GM21423 (cell line): Measurements from ENCODE around the gene COL5A3.
"Not testable (repeated sequence)": the region's sequence is repeated elsewhere in the genome, so short reads cannot be mapped to it uniquely, and the experiment has no call there.

ENCODE experiments used
- ATAC-seq: cut with Tn5 transposase; IDR thresholded peaks from one replicate; pipeline ENCODE4 v1.9.1; 2021; ENCODE audit warnings: mild to moderate bottlenecking, moderate library complexity; ENCODE audit not compliant: unreplicated experiment

COL5A3 gene

DNA sequence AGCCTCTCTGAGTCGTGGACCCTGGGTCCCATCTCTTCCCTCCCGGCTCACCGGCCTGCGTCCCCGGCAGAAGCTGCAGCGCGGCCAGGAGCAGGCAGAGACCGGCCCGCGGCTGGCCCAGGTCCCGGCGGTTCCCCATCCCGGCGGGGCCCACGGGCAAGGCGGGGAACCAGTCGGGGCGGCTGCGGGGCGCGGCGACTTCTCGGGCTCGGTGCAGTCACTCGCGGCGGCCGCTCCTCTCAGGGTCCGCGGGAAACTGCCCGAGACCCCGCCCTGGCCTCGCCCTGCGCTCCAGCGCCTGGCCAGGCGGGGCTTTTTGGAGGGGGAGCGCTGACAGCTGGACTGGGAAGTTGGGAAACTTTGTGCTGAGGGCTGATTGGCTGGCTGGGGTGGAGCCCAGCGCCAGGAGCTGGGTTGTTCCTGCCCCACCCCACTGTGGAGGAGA is at the start of gene COL5A3:
Gene COL5A3 (minus strand): TSS at position 258 of the 445 bp plus-strand sequence. CDS start 119 bp downstream, at position 139.
- no peak for ATAC-seq

DNA sequence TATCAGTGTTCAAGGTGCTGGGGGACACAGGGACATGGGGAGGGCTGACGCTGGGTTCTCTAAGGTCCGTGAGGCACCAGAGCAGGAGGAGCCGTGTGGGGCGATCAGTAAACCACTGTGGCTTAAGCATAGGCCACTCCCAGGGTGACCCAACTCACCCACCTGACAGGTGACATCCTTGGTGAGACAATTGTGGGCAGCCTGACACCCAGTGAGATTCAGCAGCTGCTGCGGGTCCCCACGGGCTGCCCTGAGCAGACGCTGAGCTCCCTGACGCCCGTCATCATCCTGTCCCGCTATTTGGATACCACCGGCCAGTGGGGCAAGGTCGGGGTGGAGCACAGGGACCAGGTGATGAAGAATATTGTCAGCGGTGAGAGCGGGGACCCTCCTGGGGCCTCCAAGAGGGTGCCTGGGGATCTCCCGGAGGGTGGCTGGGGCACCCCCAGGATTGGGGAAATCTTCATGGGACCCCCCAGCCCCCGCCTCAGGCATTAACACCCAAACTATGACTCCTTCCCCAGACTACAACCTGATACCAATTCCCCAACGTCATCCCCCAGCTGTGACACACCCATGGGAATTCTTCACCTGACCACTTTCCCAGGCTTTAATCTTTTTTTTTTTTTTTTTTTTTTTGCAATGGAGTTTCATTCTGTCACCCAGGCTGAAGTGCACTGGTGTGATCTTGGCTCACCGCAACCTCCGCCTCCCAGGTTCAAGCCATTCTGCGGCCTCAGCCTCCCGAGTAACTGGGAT is 42.5 kb upstream of the COL5A3 start:
- ATAC-seq: no peak

DNA sequence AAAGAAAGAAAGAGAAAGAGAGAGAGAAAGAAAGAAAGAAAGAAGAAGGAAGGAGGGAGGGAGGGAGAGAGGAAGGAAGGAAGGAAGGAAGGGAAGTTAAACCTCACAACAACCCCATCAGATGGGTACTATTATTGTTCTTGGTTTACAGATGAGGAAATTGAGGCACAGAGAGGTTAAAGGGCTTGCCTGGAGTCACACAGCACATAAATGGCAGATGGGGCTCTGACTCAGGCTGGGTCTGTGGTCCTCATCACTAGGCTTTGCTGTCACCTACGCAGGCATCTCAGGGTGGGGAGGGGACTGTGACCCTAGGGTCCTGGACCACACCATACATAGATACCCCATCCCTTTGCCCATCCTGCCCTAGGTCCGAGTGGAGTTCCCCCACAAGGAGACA is 39.3 kb upstream of the COL5A3 start:
- ATAC-seq: no peak

DNA sequence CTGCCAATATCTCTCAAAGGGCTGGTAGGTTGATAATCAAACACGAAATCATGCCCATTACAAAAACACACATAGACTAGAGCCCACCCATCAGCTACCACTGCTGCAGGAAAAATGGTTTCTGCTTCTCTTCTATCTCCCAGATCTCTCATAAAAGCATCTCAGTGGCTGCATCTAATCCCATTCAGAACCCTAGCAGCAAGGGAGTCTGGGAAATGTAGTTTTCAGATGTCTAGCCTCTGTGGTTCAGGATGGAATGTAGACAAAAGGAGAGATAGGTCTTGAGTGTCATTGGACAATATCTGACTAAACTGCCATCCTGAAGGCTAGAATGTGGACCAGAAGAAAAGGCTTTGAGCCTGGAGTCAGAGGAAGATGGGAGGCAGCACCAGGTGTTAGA is 35.1 kb upstream of the COL5A3 start:
- no peak for ATAC-seq

DNA sequence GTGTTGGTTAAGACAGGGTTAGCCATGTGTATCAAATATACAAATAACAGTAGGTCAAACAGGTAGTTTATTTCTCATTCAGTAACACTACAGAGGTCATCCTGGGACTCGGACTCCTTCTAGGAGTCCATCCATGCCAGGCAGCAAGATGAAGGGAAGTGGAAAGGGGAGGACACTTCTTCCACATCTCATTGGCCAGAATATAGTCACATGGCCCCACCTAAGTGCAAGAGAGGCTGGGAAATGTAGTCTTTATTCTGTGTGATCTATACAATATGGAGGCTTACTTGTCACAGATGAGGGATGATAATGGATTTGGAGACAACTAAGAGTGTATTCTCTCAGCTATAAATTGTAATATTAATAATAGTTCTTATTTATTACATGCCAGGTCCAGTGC is 34.1 kb upstream of the COL5A3 start:
- no peak for ATAC-seq

DNA sequence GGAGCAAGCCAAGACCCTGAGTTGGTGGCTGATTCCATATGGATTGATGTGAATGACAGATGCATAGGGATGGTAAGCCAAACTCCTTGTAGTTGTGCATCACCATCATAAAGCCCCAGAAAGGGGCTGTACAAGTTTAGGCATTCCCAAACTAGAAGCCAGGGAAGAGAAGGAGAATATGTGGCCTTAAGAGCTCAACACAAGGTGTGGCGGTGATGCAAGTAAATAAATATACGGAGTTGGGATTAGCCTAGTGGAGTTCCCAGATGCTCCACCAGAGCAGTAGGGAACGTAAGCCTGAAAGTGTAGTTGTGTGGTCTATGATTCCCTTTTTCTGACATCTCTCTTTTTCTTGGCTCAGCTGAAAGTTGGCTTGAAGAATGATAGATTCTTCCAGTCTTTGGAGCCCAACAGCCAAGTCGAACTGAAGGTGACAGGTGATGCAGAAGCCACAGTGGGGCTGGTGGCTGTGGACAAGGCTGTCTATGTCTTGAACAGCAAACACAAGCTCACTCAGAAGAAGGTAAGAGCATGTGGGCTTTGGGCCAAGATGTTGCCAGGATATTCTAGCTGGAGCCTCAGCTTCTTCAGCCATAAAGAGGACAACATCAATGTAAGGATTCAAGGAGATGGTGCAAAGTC is 33.1 kb upstream of the COL5A3 start:
- no peak for ATAC-seq

DNA sequence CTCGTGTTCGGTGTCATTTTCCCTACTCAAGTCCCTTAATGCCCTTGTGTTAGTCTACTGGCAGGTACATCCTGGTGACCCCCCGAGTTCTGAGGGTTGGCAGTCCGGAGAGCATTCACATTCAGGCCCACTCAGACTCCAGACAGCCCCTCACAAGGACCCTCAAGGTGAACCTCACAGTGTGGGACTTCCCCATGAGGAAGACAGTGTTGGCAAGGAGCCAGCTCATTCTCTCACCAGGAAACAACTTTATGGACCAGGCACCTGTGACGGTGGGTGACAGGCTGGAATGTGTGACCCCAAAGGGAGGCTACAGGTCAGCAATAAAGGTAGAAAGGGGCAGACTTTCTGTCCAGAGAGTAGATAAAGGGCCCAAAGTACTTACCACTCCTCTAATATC is 27.5 kb upstream of the COL5A3 start:
- ATAC-seq: no peak

DNA sequence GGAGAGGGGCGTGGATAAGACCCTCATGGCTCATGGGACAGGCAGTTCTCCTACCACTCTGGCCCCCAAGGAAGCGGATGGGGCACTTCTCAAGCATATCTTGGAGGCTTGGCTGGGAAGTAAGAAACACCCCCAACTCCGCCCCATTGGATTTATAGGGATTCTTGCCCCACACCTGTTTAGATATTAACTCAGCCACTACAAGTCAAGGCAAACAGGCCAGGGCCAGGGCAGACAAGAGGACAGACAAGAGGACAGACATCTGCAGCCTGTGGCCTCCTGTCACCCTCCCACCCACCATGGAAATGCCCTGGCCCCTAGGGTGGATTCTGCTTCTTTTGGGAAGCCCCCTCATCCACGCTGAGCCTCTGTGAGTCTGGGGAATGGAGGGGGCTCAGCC is 27.1 kb upstream of the COL5A3 start:
- no peak for ATAC-seq

DNA sequence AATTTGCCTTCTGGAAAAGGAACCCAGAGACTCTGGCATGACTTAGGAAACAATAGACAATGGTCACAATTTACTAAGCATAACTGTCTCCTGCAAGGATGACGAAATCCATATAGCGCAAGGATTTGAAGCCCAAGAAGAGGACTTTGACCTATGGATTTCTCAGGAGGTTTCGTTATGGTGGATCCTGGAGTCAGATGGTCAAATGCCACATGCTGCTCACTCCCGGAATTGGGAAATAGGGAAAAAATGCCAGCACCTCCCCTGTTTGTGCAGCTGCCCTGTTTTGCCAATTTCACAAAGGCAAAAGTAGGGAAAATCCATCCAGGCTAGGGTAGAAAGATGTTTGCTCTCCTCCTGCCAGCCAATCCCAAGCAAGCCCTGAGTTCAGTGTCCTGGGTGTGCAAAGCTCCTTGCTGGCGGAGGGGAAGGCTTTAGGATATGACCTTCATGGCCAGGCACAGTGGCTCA is 26.3 kb upstream of the COL5A3 start:
- ATAC-seq: no peak

DNA sequence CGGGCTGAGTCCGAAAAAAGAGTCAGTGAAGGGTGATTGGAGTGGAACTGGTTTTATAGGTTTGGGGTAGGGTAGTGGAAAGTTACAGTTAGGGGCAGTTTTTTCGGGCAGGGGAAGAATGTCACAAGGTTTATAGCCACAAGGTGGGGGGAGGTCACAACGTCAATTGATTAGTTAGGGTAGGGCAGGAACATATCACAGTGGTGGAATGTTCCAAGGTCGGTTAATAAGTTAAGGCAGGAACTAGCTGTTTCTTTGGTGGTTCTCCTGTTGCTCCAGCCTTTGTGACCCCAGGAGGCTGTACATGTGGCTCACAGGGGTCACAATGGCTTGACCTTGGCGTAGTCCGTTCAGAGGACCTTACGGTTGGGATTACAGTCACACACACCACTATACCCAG is 23.3 kb upstream of the COL5A3 start:
- no peak for ATAC-seq

DNA sequence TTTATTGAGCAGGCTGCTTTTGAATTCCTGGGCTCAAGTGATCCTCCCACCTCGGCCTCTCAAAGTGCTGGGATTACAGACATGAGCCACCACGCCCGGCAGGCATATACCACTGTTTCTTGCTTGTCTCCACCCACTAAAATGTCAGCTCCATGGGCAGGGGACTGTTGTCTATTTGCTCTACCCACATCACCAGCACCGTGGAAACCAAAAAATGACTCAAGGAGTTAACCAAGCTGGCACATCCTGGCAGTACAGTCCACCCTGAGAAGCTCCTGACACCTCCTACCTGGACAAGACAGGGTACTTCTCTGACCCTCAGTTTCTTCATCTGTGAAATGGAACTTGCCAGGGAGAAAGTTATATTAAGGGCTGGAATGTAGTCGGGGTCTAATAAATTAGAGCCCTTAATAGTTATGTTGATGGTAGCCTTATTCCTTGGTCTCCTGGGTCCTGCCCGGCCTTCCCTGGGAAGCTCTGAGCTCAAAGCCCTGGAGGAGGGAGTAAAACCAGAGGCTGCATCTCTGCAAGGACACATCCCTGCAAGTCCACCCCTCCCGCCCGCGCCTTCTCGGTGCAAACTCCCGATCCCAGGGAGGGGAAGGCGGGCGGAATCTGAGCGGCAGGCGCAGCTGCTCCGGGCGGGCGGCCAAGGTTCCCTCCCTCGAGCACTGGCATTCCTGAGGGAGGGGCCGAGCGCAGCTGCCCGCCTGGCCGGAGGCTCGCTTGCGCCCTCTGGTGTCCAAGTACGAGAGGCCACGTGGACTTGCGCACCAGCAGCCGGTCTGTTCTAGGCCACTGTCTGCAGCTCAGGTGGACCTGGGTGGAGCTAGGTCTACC is 17.1 kb upstream of the COL5A3 start:
- peak; percentile 55 for ATAC-seq

DNA sequence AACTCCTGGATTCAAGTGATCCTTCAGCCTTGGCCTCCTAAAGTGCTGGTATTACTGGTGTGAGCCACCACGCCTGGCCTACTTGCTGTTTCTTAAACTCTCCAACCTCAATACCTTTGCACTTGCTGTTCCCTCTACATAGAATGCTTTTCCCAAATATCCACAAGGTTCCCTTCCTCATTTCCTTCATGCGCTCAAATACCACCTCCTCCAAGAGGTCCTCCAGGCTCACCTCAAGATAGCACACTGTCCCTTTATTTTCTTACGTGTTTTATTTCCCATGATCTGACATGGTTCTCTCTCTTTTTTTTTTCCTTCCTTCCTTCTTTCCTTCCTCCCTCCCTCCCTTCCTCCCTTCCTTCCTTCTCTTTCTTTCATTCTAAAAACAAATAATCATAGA is 16.4 kb upstream of the COL5A3 start:
- no peak for ATAC-seq

DNA sequence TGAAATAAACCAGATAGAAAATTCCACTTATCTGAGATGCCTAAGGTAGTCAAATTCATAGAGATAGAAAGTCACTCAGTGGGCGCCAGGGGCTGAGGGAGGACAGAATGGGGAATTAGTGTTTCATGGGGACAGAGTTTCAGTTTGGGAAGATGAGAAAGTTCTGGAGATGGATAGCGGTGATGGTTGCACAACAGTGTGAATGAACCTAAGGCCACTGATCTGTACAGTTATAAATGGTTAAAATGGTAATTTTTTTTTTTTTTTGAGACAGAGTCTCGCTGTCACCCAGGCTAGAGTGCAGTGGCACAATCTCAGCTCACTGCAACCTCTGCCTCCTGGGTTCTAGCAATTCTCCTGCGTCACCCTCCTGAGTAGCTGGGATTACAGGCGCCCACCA is 12.8 kb upstream of the COL5A3 start:
- not testable (repeated sequence) for ATAC-seq

DNA sequence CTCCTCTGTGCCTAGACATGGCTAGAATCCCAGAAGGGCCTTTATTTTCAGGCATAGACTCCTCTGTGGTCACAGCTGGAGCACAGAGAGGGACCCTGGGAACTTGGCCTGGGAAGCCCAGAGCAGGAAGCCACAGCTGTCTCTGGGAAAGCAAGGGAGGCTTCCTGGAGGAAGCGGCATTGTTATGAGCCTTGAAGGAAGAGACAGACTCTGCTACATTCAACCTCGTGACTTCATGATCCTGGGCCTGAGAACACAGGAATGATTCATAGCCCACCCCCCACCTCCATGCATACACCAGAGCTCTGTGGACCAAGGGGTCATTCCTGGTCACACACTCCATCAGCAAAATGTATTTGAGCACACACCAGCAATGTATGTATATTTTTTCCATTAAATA is 11.6 kb upstream of the COL5A3 start:
- no peak for ATAC-seq

DNA sequence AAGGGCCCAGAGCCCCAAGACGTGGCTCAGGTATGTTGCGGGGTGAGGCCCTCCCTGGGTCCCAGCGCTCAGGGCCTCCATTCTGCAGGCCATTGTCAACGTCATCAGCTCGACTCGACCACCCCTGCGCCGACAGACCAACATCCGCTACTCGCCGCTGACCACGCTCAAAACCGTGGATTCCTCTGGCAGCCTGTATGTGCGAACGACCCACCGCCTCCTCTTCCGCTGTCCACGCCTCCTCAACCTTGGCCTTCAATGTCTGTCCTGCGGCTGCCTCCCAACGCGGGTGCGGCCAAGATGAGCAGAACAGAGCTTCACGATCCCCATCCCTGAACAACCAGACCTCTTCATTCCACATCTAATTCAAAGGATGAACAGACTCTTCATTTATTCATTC is 11.1 kb upstream of the COL5A3 start:
- no peak for ATAC-seq

DNA sequence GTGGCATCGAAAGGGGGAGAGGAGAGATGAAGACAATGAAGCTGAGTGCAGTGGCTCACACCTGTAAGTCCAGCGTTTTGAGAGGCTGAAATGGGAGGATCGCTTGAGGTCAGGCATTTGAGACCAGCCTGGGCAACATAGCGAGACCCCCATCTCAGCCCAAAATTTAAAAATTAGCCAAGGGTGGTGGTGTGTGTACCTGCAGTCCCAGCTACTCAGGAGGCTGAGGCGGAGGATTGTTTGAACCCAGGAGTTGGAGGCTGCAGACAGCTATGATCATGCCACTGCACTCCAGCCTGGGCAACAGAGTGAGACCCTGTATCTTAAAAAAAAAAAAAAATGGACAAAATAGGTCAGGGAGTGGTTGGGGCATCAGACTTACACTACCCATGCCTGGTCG is 10.5 kb upstream of the COL5A3 start:
- ATAC-seq: no peak

DNA sequence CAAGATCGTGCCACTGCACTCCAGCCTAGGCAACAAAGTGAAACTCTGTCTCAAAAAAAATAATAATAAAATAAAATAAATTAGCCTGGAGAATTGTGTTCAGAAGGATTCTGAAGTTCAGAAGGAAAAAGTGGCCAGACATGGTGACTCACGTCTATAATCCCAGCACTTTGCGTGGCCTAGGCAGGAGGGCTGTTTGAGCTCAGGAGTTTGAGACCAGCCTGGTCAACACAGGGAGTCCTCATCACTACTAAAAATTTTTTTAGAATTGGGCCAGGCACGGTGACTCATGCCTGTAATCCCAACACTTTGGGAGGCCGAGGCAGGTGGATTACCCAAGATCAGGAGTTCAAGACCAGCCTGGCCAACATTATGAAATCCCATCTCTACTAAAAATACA is 8.9 kb upstream of the COL5A3 start:
- no peak for ATAC-seq

DNA sequence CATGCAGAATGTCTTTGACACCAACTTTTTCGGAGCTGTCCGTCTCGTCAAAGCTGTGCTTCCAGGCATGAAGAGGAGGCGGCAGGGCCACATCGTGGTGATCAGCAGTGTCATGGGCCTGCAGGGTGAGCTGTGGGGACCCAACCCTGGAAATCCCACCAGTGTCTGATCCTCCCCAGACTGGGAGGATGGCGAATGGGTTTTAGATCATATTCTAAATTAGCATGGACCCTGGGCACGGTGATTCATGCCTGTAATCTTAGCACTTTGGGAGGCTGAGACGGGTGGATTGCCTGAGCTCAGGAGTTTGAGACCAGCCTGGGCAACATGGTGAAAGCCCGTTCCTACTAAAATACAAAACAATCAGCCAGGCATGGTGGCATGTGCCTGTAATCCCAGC is 8.5 kb upstream of the COL5A3 start:
- ATAC-seq: no peak

DNA sequence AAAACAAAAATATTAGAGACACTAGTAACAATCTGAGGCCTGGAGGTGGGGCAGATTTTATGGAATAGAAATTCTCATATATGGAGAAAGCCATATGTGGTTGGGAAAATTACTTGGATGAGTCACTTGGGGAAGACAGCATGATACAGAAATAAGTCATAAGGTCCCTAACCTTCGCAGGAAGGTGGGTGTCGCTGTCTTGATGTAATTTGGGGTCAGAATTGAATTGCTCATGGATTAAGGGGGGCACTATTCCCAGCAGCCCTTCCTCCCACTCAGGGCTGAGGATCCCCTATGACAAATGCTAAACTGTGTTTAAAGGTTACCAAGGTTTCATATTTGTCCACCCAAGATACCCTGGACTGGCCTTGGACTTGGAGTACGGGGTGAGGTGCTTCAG is 8.0 kb upstream of the COL5A3 start:
- ATAC-seq: no peak

DNA sequence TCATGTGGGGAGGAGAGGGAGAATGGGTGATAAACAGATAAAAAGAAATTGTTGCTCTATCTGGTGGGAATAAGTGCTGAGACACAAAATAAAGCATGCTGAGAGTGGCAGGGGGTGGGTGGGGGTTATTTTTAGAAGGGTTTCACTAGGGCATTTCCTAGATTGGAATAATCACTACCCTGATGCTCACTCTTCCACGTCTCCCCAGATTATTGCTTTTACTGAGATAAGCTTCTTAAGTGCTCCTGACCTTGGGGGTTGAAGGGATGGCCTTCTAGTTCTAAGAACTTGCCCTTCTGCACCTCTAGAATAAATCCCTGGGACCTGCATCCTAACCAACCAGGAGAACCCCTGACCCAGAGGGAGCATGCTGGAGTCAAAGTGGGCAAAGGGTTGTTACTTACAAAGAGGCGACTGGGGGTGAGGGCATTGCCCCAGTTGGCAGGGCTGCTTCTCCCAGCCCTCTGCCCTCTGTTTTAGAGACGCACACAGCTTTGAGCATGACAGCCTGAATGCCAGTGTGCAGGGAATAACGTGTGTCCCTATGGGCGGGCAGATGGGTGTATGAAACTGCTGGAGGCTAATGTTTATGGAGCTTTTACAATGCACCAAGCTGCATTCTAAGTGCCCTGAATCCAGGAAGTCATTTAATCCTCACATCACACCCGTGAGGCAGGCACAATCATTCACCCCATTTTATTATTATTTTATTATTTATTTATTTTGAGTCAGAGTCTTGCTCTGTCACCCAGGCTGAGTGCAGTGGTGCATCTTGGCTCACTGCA is 3.7 kb upstream of the COL5A3 start:
- ATAC-seq: no peak

DNA sequence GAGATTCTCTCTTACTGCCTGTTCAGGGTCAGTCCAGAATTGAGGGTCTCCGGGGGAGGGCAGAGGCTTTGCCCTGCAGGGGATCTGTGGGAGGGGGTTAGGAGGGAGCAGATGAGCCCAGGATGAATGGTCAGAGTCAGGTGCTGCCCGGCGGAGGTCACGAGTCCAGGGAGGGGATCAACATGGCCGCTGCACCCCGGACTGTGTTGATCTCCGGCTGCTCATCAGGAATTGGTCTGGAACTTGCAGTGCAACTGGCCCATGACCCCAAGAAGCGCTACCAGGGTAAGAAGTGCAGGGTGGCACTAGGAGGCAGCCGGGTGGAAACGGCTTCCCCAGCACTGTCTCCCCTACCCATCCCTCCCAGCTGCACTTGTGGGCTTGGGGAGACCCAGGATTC is 3.0 kb upstream of the COL5A3 start, which contains the start of gene RDH8:
Gene RDH8 (plus strand): TSS at position 168 of the 400 bp plus-strand sequence. CDS start 15 bp downstream, at position 183.
- no peak for ATAC-seq
